Loucy (cell line): Measurements from ENCODE around the gene SEC11C.

Source experiments
- H2AFZ ChIP-seq: fragments of 200-600 bp; sonication (generic); 2 replicates; pipeline ENCODE4 v1.6.0; 2016; ENCODE audit warnings: antibody characterized with exemption, mild to moderate bottlenecking, low read length, moderate library complexity
- H3F3A ChIP-seq: fragments of 200-600 bp; 2 replicates; pipeline ENCODE4 v1.6.0; 2016; ENCODE audit warnings: antibody characterized with exemption, low read depth, mild to moderate bottlenecking
- H3K27me3 ChIP-seq: fragments of 200-600 bp; sonication (generic); 2 replicates; pipeline ENCODE4 v1.6.1; 2014; ENCODE audit warnings: low read length, mild to moderate bottlenecking; ENCODE audit not compliant: insufficient read depth, poor library complexity, severe bottlenecking
- H3K36me3 ChIP-seq: fragments of 200-600 bp; sonication (generic); 2 replicates; pipeline ENCODE4 v1.6.1; 2016; ENCODE audit warnings: low read length; ENCODE audit not compliant: insufficient read depth
- H3K4me1 ChIP-seq: fragments of 200-600 bp; sonication (generic); 2 replicates; pipeline ENCODE4 v1.5.1; 2014; ENCODE audit warnings: low read length, mild to moderate bottlenecking; ENCODE audit not compliant: insufficient read depth, poor library complexity, severe bottlenecking
- H3K4me2 ChIP-seq: fragments of 200-600 bp; sonication (generic); 2 replicates; pipeline ENCODE4 v1.6.0; 2014; ENCODE audit warnings: antibody characterized with exemption, low read length, low read depth, mild to moderate bottlenecking; ENCODE audit not compliant: poor library complexity, severe bottlenecking
- H3K4me3 ChIP-seq: fragments of 200-600 bp; sonication (generic); 2 replicates; pipeline ENCODE4 v1.5.1; 2014; ENCODE audit warnings: low read length, mild to moderate bottlenecking, mixed read lengths; ENCODE audit not compliant: poor library complexity, severe bottlenecking
- H3K79me2 ChIP-seq: fragments of 200-600 bp; sonication (generic); 2 replicates; pipeline ENCODE4 v1.6.1; 2014; ENCODE audit warnings: low read length; ENCODE audit not compliant: insufficient read depth
- H3K9ac ChIP-seq: fragments of 200-600 bp; sonication (generic); 2 replicates; pipeline ENCODE4 v1.6.0; 2014; ENCODE audit warnings: mild to moderate bottlenecking, low read depth, low read length, moderate library complexity; ENCODE audit not compliant: poor library complexity, severe bottlenecking
- H3K9me2 ChIP-seq: fragments of 200-600 bp; sonication (generic); replicated peaks from 2 replicates; pipeline ENCODE4 v1.6.1; 2016; ENCODE audit warnings: low read depth, low read length, mixed read lengths
- H3K9me3 ChIP-seq: fragments of 200-600 bp; sonication (generic); 2 replicates; pipeline ENCODE4 v1.6.1; 2014; ENCODE audit warnings: mild to moderate bottlenecking, antibody characterized with exemption, low read length, low read depth; ENCODE audit not compliant: insufficient read depth
- H4K20me1 ChIP-seq: fragments of 200-600 bp; sonication (generic); 2 replicates; pipeline ENCODE4 v1.6.0; 2014; ENCODE audit warnings: antibody characterized with exemption, low read length, mild to moderate bottlenecking; ENCODE audit not compliant: insufficient read depth, poor library complexity, severe bottlenecking
- EZH2phosphoT487 ChIP-seq: fragments of 200-600 bp; IDR thresholded peaks from 2 replicates; pipeline ENCODE4 v1.6.1; 2018; ENCODE audit warnings: antibody characterized with exemption, mild to moderate bottlenecking, moderate library complexity, borderline replicate concordance
- TF ChIP-seq, protein P1 (sequence below): fragments of 200-600 bp; sonication (generic); conservative IDR thresholded peaks from 2 replicates; pipeline ENCODE4 v1.5.1; 2014; ENCODE audit warnings: mild to moderate bottlenecking, antibody characterized with exemption, low read length

Gene SEC11C

DNA sequence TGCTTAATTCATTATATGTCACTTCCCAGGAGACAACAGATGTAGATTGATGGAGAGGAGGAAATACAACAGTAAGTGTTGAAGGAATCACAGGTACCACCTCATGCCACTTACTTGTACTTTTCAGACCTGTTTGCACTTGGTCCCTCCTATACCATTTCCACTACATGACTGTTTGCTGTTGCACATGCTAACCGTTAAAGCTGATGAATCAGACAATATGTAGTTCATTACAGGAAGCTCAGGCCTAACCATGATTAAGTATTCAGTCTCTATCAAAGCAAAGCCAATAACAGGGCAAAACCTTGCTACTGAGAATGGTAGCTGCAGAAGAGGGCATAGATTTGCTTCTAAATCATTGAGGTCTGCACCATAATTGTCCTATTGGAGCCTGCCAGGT lies 50.1 kb downstream of the SEC11C start:
- Histone ChIP-seq H3K4me2 (no peak overlapping the region), H3K36me3 (no peaks in the 10 kb centered on the region), H3K9ac (no peak overlapping the region), H3K79me2 (no peaks in the 10 kb centered on the region), H4K20me1 (no peaks in the 10 kb centered on the region), H3K4me1 (no peaks in the 10 kb centered on the region), H3K9me3 (no peaks in the 10 kb centered on the region), H3K9me2 (no peaks in the 10 kb centered on the region), H3F3A (no peaks in the 10 kb centered on the region), H2AFZ (no peak overlapping the region), H3K27me3 (no peaks in the 10 kb centered on the region), H3K4me3 (no peak overlapping the region)
- no peak for TF ChIP-seq EZH2phosphoT487
- TF ChIP-seq, protein P1, sequence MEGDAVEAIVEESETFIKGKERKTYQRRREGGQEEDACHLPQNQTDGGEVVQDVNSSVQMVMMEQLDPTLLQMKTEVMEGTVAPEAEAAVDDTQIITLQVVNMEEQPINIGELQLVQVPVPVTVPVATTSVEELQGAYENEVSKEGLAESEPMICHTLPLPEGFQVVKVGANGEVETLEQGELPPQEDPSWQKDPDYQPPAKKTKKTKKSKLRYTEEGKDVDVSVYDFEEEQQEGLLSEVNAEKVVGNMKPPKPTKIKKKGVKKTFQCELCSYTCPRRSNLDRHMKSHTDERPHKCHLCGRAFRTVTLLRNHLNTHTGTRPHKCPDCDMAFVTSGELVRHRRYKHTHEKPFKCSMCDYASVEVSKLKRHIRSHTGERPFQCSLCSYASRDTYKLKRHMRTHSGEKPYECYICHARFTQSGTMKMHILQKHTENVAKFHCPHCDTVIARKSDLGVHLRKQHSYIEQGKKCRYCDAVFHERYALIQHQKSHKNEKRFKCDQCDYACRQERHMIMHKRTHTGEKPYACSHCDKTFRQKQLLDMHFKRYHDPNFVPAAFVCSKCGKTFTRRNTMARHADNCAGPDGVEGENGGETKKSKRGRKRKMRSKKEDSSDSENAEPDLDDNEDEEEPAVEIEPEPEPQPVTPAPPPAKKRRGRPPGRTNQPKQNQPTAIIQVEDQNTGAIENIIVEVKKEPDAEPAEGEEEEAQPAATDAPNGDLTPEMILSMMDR, result no peak

GRCh38 chr18:59196161-59196725 lies 56.6 kb downstream of the SEC11C start:
- H3K4me1 ChIP-seq, result no peaks in the 10 kb centered on the region
- no peak overlapping the region for H3K4me3 ChIP-seq
- H3F3A ChIP-seq, result no peaks in the 10 kb centered on the region
- H3K36me3 ChIP-seq, result no peaks in the 10 kb centered on the region
- TF ChIP-seq EZH2phosphoT487, result no peak
- TF ChIP-seq, protein P1, result no peak
- H3K9ac ChIP-seq, result no peak overlapping the region
- H3K79me2 ChIP-seq, result no peaks in the 10 kb centered on the region
- H4K20me1 ChIP-seq, result no peaks in the 10 kb centered on the region
- no peaks in the 10 kb centered on the region for H3K27me3 ChIP-seq
- H3K9me2 ChIP-seq, result no peaks in the 10 kb centered on the region
- H2AFZ ChIP-seq, result no peak overlapping the region
- no peak overlapping the region for H3K4me2 ChIP-seq
- no peaks in the 10 kb centered on the region for H3K9me3 ChIP-seq

DNA sequence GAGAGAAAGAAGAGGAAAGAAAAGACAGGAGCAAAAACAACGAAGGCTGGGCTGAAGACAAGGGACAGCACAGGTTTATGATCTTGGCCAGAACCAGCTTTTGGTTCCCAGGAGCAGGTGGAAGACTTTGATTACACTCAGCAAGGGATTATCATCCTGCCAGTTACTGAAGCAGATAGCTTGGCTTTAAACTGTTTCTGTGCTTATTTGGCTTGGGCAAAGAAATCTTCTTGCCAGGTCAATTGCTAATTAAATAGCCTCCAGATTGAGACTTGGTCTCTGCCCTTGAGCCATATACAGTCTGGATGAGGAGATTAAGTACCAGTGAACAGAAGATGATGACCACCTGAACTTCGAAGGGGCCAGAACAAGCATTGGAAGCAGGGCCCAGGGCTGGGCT lies 58.0 kb downstream of the SEC11C start:
- H2AFZ ChIP-seq, result no peak overlapping the region

More for the DNA sequence above, 58.0 kb downstream of the SEC11C start:
- H3K36me3 ChIP-seq, result no peaks in the 10 kb centered on the region
- H3K4me2 ChIP-seq, result no peak overlapping the region
- no peak overlapping the region for H3K4me3 ChIP-seq
- H3K9me2 ChIP-seq, result no peaks in the 10 kb centered on the region
- no peaks in the 10 kb centered on the region for H3F3A ChIP-seq
- no peaks in the 10 kb centered on the region for H3K79me2 ChIP-seq
- no peak overlapping the region for H3K9ac ChIP-seq
- no peaks in the 10 kb centered on the region for H3K27me3 ChIP-seq
- TF ChIP-seq EZH2phosphoT487, result no peak
- TF ChIP-seq, protein P1, result no peak
- H3K9me3 ChIP-seq, result no peaks in the 10 kb centered on the region
- no peaks in the 10 kb centered on the region for H3K4me1 ChIP-seq
- H4K20me1 ChIP-seq, result no peaks in the 10 kb centered on the region
